ENCODE results near the gene CLINT1.

DNA sequence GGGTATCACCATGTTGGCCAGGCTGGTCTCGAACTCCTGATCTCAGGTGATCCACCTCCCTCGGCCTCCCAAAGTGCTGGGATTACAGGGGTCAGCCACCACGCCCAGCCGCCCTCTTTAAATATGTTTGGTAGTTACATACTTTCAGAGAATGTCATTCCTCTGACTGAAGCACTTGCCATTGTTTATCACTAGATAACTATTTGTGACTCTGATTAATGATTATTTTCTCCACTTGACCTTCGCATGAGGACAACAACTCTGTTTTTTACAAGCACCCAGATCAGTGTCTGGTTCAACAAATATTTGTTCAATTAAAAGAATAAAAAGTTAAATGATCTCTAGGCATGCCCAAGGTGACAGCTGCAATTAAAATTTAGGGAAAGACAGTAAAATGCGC lies 56.2 kb downstream of the CLINT1 start:
- TF ChIP-seq, protein P1, sequence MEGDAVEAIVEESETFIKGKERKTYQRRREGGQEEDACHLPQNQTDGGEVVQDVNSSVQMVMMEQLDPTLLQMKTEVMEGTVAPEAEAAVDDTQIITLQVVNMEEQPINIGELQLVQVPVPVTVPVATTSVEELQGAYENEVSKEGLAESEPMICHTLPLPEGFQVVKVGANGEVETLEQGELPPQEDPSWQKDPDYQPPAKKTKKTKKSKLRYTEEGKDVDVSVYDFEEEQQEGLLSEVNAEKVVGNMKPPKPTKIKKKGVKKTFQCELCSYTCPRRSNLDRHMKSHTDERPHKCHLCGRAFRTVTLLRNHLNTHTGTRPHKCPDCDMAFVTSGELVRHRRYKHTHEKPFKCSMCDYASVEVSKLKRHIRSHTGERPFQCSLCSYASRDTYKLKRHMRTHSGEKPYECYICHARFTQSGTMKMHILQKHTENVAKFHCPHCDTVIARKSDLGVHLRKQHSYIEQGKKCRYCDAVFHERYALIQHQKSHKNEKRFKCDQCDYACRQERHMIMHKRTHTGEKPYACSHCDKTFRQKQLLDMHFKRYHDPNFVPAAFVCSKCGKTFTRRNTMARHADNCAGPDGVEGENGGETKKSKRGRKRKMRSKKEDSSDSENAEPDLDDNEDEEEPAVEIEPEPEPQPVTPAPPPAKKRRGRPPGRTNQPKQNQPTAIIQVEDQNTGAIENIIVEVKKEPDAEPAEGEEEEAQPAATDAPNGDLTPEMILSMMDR (conservative IDR thresholded peaks at IDR 0.05; ENCODE audit: low read depth, low read length), result no peak
- no peak for TF ChIP-seq EZH2 (IDR thresholded peaks at IDR 0.05; ENCODE audit: borderline replicate concordance, low read depth, low read length, poor library complexity, severe bottlenecking)
